NCI-H2196 treated with DMSO at 0.1 percent for 48 hours (cell line): ENCODE data around the gene HERC3.

Experiments used
- DNase-seq: peaks from one replicate; lab custom pipeline; 2025; ENCODE audit not compliant: unreplicated experiment; lab: John Stamatoyannopoulos, UW

HERC3 gene

GRCh38 chr4:88591787-88592599 lies at the start of gene HERC3:
Gene HERC3 (plus strand): TSS chr4:88592480. CDS start chr4:88605824, 13,344 bp downstream.
- DNase-seq: peak; percentile 15

GRCh38 chr4:88549815-88550214 lies 42.5 kb upstream of the HERC3 start:
- no peak for DNase-seq

- no peak for DNase-seq
These were observed 24.7 kb upstream of the HERC3 start for GRCh38 chr4:88567591-88567990.

- no peak for DNase-seq
These were observed 22.3 kb upstream of the HERC3 start for GRCh38 chr4:88570001-88570400.

GRCh38 chr4:88573276-88573980 lies 18.9 kb upstream of the HERC3 start:
- no peak for DNase-seq

GRCh38 chr4:88573995-88574394 lies 18.3 kb upstream of the HERC3 start:
- no peak for DNase-seq

GRCh38 chr4:88575186-88575585 lies 17.1 kb upstream of the HERC3 start:
- no peak for DNase-seq

GRCh38 chr4:88582493-88582892 lies 9.8 kb upstream of the HERC3 start:
- no peak for DNase-seq

- no peak for DNase-seq
These were observed 8.4 kb upstream of the HERC3 start for GRCh38 chr4:88583631-88584470.

- no peak for DNase-seq
These were observed 7.8 kb upstream of the HERC3 start for GRCh38 chr4:88584471-88584900.

GRCh38 chr4:88585917-88586316 lies 6.4 kb upstream of the HERC3 start:
- no peak for DNase-seq

- DNase-seq: no peak
These were observed 5.0 kb upstream of the HERC3 start for GRCh38 chr4:88587306-88587705.

- DNase-seq: no peak
These were observed 544 bp downstream of the HERC3 start for GRCh38 chr4:88592600-88593448.

- no peak for DNase-seq
These were observed 5.8 kb downstream of the HERC3 start for GRCh38 chr4:88597970-88598660.

- no peak for DNase-seq
These were observed 7.0 kb downstream of the HERC3 start for GRCh38 chr4:88599298-88599697.

GRCh38 chr4:88599714-88600113 lies 7.4 kb downstream of the HERC3 start:
- no peak for DNase-seq

GRCh38 chr4:88600176-88600838 lies 8.0 kb downstream of the HERC3 start:
- DNase-seq: no peak

- no peak for DNase-seq
These were observed 12.8 kb downstream of the HERC3 start for GRCh38 chr4:88604978-88605678.

- DNase-seq: no peak
These were observed 13.5 kb downstream of the HERC3 start for GRCh38 chr4:88605736-88606135.
